ENCODE measurements around the gene STAU1. TPM values are rescaled to one million over a fixed set of nuclear protein-coding genes. Genes with fewer than 3 reads are reported as not detected.

STAU1 gene
- total RNA-seq, 2 donors from 2014 or later = 90.2 to 95.5 TPM

- H3K9me3 ChIP-seq (ENCODE audit: control insufficient read depth, low read length) = no peaks in the 10 kb centered on the region
- H3K4me3 ChIP-seq (ENCODE audit: low read length) = no peak overlapping the region
- no peak overlapping the region for H3K27ac ChIP-seq (ENCODE audit: low read depth, low read length)
- Mint-ChIP-seq H3K4me3 (no peak overlapping the region), H3K4me1 (no peaks in the 10 kb centered on the region), H3K27ac (no peak overlapping the region), H3K27me3 (ENCODE audit: insufficient read depth) (no peaks in the 10 kb centered on the region), H3K9me3 (no peaks in the 10 kb centered on the region), H3K36me3 (ENCODE audit: low read depth) (peaks cover 60% of the 10 kb centered on the region)
- peaks cover 74% of the 10 kb centered on the region for H3K36me3 ChIP-seq (ENCODE audit: control insufficient read depth, insufficient read depth, low read length)
- no peak for DNase-seq
- no peaks in the 10 kb centered on the region for H3K27me3 ChIP-seq (ENCODE audit: control insufficient read depth, insufficient read depth, low read length, poor library complexity, severe bottlenecking)
- H3K4me1 ChIP-seq (ENCODE audit: control insufficient read depth, insufficient read depth, low read length) = no peaks in the 10 kb centered on the region
- WGBS, 2 experiments (ENCODE audit: insufficient coverage in 1 of 2, insufficient read length in 1 of 2) = 93 to 95% methylated on average over 3 to 5 of the region's 5 CpGs
- H3K9ac ChIP-seq (ENCODE audit: extremely low read depth, low read length, poor library complexity, severe bottlenecking) = no peak overlapping the region
- TF ChIP-seq, protein P1, sequence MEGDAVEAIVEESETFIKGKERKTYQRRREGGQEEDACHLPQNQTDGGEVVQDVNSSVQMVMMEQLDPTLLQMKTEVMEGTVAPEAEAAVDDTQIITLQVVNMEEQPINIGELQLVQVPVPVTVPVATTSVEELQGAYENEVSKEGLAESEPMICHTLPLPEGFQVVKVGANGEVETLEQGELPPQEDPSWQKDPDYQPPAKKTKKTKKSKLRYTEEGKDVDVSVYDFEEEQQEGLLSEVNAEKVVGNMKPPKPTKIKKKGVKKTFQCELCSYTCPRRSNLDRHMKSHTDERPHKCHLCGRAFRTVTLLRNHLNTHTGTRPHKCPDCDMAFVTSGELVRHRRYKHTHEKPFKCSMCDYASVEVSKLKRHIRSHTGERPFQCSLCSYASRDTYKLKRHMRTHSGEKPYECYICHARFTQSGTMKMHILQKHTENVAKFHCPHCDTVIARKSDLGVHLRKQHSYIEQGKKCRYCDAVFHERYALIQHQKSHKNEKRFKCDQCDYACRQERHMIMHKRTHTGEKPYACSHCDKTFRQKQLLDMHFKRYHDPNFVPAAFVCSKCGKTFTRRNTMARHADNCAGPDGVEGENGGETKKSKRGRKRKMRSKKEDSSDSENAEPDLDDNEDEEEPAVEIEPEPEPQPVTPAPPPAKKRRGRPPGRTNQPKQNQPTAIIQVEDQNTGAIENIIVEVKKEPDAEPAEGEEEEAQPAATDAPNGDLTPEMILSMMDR (conservative IDR thresholded peaks at IDR 0.05) = no peak
Observed at GRCh38 chr20:49146442-49147225, 41.5 kb downstream of the STAU1 start.

- no peak for DNase-seq
- no peaks in the 10 kb centered on the region for H3K4me1 Mint-ChIP-seq
- H3K36me3 Mint-ChIP-seq (ENCODE audit: low read depth) = peaks cover 56% of the 10 kb centered on the region
- no peak overlapping the region for H3K4me3 ChIP-seq (ENCODE audit: low read length)
- peaks cover 47% of the 10 kb centered on the region for H3K36me3 ChIP-seq (ENCODE audit: control insufficient read depth, insufficient read depth, low read length)
- no peaks in the 10 kb centered on the region for H3K9me3 Mint-ChIP-seq
- 91 to 94% methylated on average over 2 of the region's 2 CpGs for WGBS, 2 experiments (ENCODE audit: insufficient coverage in 1 of 2, insufficient read length in 1 of 2)
- TF ChIP-seq, protein P1 (conservative IDR thresholded peaks at IDR 0.05) = no peak
- no peak overlapping the region for H3K27ac Mint-ChIP-seq
- H3K27ac ChIP-seq (ENCODE audit: low read depth, low read length) = no peak overlapping the region
- H3K27me3 Mint-ChIP-seq (ENCODE audit: insufficient read depth) = no peaks in the 10 kb centered on the region
- no peak overlapping the region for H3K9ac ChIP-seq (ENCODE audit: extremely low read depth, low read length, poor library complexity, severe bottlenecking)
- no peaks in the 10 kb centered on the region for H3K9me3 ChIP-seq (ENCODE audit: control insufficient read depth, low read length)
- no peak overlapping the region for H3K4me3 Mint-ChIP-seq
- H3K4me1 ChIP-seq (ENCODE audit: control insufficient read depth, insufficient read depth, low read length) = no peaks in the 10 kb centered on the region
- H3K27me3 ChIP-seq (ENCODE audit: control insufficient read depth, insufficient read depth, low read length, poor library complexity, severe bottlenecking) = no peaks in the 10 kb centered on the region
Observed at GRCh38 chr20:49140834-49141233, 47.3 kb downstream of the STAU1 start.

DNA sequence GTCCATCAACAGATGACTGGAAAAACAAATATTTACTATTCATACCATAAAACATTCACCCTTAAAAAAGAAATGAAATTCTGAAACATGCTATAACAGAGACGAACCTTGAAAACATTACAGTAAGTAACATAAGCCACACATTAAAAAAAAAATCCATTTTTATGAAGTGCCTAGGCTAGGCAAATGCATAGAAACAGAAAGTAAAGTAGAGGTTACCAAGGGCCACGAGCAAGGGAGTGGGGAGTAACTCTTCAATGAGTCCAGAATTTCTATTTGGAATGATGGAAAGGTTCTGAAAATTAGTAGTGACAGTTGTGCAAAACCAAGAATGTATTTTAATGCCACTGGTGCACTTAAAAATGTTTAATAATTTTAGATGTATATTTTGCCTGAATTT is 47.7 kb downstream of the STAU1 start:
- no peak for DNase-seq
- peaks cover 47% of the 10 kb centered on the region for H3K36me3 ChIP-seq (ENCODE audit: control insufficient read depth, insufficient read depth, low read length)
- no peak overlapping the region for H3K27ac ChIP-seq (ENCODE audit: low read depth, low read length)
- Mint-ChIP-seq H3K4me3 (no peak overlapping the region), H3K9me3 (no peaks in the 10 kb centered on the region), H3K27ac (no peak overlapping the region), H3K36me3 (ENCODE audit: low read depth) (peaks cover 56% of the 10 kb centered on the region), H3K4me1 (no peaks in the 10 kb centered on the region), H3K27me3 (ENCODE audit: insufficient read depth) (no peaks in the 10 kb centered on the region)
- no peaks in the 10 kb centered on the region for H3K9me3 ChIP-seq (ENCODE audit: control insufficient read depth, low read length)
- no peaks in the 10 kb centered on the region for H3K4me1 ChIP-seq (ENCODE audit: control insufficient read depth, insufficient read depth, low read length)
- H3K4me3 ChIP-seq (ENCODE audit: low read length) = no peak overlapping the region
- TF ChIP-seq, protein P1 (conservative IDR thresholded peaks at IDR 0.05) = no peak
- H3K9ac ChIP-seq (ENCODE audit: extremely low read depth, low read length, poor library complexity, severe bottlenecking) = no peak overlapping the region
- WGBS, 2 experiments (ENCODE audit: insufficient coverage in 1 of 2, insufficient read length in 1 of 2) = 93 to 96% methylated on average over 1 to 2 of the region's 2 CpGs
- no peaks in the 10 kb centered on the region for H3K27me3 ChIP-seq (ENCODE audit: control insufficient read depth, insufficient read depth, low read length, poor library complexity, severe bottlenecking)

Data from endodermal cell (in vitro differentiated cells).